Lung (tissue), 12 donors: ENCODE results near the gene EXOC4. TPM values are rescaled to one million over a fixed set of nuclear protein-coding genes. Genes with fewer than 3 reads are reported as not detected.

ENCODE experiments used
- ATAC-seq: fragments of 200-7000 bp; cut with Tn5 transposase; one replicate; pipeline ENCODE4 v1.9.1; 2020; ENCODE audit warnings: moderate number of reproducible peaks; ENCODE audit not compliant: insufficient read depth, low FRiP score
- DNase-seq, 3 donors: peaks; one replicate each; pipeline ENCODE4 v3.0.0-alpha.2; 2013 to 2017
- H3K27ac ChIP-seq, 2 donors: one replicate each; pipeline ENCODE4 v1.5.1; 2013; ENCODE audit warnings: mild to moderate bottlenecking in 2 of 2, moderate library complexity in 2 of 2, control low read depth in 1 of 2, inconsistent platforms in 1 of 2, low read depth in 1 of 2, low read length in 1 of 2
- H3K27me3 ChIP-seq, 3 donors: one replicate each; pipeline ENCODE4 v1.5.1; 2013; ENCODE audit warnings: low read length in 2 of 3; ENCODE audit not compliant: control insufficient read depth in 3 of 3, insufficient read depth in 3 of 3
- H3K36me3 ChIP-seq, 4 donors: one replicate each; pipeline ENCODE4 v1.5.1; 2013; ENCODE audit warnings: low read length in 4 of 4, mild to moderate bottlenecking in 1 of 4, moderate library complexity in 1 of 4; ENCODE audit not compliant: control insufficient read depth in 4 of 4, insufficient read depth in 4 of 4
- H3K4me1 ChIP-seq, 5 donors: one replicate each; pipeline ENCODE4 v1.5.1; 2013; ENCODE audit warnings: low read length in 5 of 5, mild to moderate bottlenecking in 2 of 5, moderate library complexity in 1 of 5; ENCODE audit not compliant: control insufficient read depth in 5 of 5, insufficient read depth in 5 of 5
- H3K4me3 ChIP-seq: one replicate; pipeline ENCODE4 v1.5.1; 2013; ENCODE audit warnings: mild to moderate bottlenecking, control low read depth, moderate library complexity
- H3K9ac ChIP-seq, 2 donors: one replicate each; pipeline ENCODE4 v1.5.1; 2013; ENCODE audit warnings: low read length in 2 of 2, control low read depth in 1 of 2; ENCODE audit not compliant: insufficient read depth in 1 of 2
- H3K9me3 ChIP-seq, 4 donors: one replicate each; pipeline ENCODE4 v1.5.1; 2013; ENCODE audit warnings: low read length in 3 of 4, mild to moderate bottlenecking in 1 of 4, moderate library complexity in 1 of 4; ENCODE audit not compliant: control insufficient read depth in 4 of 4, insufficient read depth in 3 of 4
- WGBS, 2 donors: extraction: QIAGEN DNeasy Blood & Tissue Kit; methylation state at CpG; one replicate each; pipeline ENCODE4 v1.1.7; 2013; 5-methylcytosine and 5-hydroxymethylcytosine counted together
- polyA plus RNA-seq, 2 donors: library from polyadenylated mRNA; stranded (reverse); fragments of 200-250 nt; gene quantifications; one replicate each; pipeline ENCODE4 v1.2.1, GENCODE V29; 2013
- total RNA-seq, 2 donors: library from RNA; depleted of rRNA in 1 of 2; stranded (reverse); fragments of >200 nt in 1 of 2; gene quantifications; one replicate each; pipeline ENCODE4 v1.2.1, GENCODE V29; 2014 to 2021
- TF ChIP-seq, protein P1 (sequence below): IDR thresholded peaks from 2 replicates; pipeline ENCODE4 v1.5.1; 2012; ENCODE audit warnings: mild to moderate bottlenecking; ENCODE audit errors: control extremely low read depth, extremely low read depth
- donor health status: control.
- donor health status: control.
- donor health status: Bipolar disorder and iron deficiency.
- donor health status: healthy.
- donor health status: DM: yes; HTN: yes; CAD: no.

EXOC4 gene
- total and polyA plus RNA-seq, 4 donors: 10.3 to 232 (median 47.4) TPM

DNA sequence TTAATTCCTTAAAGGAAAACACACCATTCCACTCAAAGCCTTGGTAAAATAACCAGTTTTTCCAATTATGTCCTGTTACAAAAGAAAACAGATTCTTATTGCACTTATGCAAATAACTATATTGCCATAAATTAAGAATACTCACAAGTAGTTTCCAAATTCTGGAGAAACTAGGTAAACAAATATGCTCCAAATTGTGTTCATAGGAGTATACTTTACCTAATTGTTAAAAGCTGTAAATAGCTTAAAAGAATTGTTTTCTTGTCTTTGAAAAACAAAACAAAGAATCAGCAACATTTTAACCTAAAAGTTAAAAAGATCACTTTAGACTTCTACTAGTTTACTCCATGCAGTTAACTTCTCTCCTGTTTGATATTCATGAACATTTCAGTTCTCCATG, 835.3 kb downstream of the EXOC4 start:
- no peak for ATAC-seq
- Histone ChIP-seq H3K27me3 (no peaks in the 10 kb centered on the region), H3K9me3 (peaks cover 0 to 18% (median 0%) of the 10 kb centered on the region in 4 donors), H3K4me1 (no peaks in the 10 kb centered on the region), H3K27ac (no peak overlapping the region), H3K9ac (no peak overlapping the region), H3K4me3 (no peak overlapping the region), H3K36me3 (no peaks in the 10 kb centered on the region)
- TF ChIP-seq, protein P1, sequence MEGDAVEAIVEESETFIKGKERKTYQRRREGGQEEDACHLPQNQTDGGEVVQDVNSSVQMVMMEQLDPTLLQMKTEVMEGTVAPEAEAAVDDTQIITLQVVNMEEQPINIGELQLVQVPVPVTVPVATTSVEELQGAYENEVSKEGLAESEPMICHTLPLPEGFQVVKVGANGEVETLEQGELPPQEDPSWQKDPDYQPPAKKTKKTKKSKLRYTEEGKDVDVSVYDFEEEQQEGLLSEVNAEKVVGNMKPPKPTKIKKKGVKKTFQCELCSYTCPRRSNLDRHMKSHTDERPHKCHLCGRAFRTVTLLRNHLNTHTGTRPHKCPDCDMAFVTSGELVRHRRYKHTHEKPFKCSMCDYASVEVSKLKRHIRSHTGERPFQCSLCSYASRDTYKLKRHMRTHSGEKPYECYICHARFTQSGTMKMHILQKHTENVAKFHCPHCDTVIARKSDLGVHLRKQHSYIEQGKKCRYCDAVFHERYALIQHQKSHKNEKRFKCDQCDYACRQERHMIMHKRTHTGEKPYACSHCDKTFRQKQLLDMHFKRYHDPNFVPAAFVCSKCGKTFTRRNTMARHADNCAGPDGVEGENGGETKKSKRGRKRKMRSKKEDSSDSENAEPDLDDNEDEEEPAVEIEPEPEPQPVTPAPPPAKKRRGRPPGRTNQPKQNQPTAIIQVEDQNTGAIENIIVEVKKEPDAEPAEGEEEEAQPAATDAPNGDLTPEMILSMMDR: no peak
- no peak for DNase-seq

DNA sequence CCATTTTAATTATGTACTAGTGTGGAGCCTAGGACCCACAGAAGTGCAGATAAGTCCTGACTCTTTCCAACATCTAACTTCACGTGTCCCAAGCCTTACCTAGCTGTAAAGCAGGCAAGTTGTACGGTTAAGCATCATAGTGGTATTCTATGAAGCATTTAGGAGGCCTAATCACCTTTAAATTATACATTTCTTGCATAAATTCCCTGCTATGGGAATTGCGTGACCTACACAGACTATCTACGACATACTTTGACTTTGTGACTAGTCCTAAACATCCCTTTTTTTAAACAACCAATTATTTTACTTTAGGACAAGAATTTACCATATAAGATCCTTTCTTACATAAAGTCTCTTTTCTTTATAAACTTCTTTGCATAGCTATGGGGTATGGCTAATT, 836.6 kb downstream of the EXOC4 start:
- WGBS, 2 donors: 84 to 87% methylated on average over 4 of the region's 4 CpGs
- no peaks in the 10 kb centered on the region for H3K4me1 ChIP-seq
- ATAC-seq (no peak), DNase-seq (peak in 1 of 3 donors; percentile 10)
- H3K4me3 ChIP-seq: no peak overlapping the region
- H3K9me3 ChIP-seq: peaks cover 0 to 18% (median 0%) of the 10 kb centered on the region in 4 donors
- TF ChIP-seq, protein P1: no peak
- no peaks in the 10 kb centered on the region for H3K27me3 ChIP-seq
- H3K9ac ChIP-seq: no peak overlapping the region
- H3K36me3 ChIP-seq: no peaks in the 10 kb centered on the region
- H3K27ac ChIP-seq: no peak overlapping the region

DNA sequence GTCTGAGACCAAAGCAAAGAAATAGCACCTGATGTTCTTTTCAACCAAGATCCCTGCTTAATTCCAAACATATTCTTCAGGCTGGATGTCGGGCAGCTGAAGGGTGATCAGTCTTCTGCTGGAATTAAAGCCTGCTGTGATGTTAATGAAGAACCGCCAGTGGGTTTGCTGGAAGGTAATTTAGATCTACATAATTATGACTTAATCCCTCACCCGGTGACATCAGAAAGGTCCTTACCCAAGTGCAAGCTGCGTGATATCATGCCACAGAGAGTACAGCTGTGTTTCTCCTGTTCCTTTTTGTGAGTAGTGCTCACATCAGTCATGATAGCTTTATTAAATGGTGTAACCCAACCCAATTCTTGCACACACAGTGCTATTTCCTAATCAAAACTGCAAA, 845.2 kb downstream of the EXOC4 start:
- no peak overlapping the region for H3K27ac ChIP-seq
- no peak overlapping the region for H3K9ac ChIP-seq
- WGBS, 2 donors: 84 to 85% methylated on average over 4 of the region's 4 CpGs
- ATAC-seq (no peak), DNase-seq (no peak)
- no peaks in the 10 kb centered on the region for H3K27me3 ChIP-seq
- no peak overlapping the region for H3K4me3 ChIP-seq
- H3K36me3 ChIP-seq: no peaks in the 10 kb centered on the region
- TF ChIP-seq, protein P1: no peak
- H3K4me1 ChIP-seq: no peaks in the 10 kb centered on the region
- H3K9me3 ChIP-seq: peaks cover 0 to 4% (median 0%) of the 10 kb centered on the region in 4 donors

DNA sequence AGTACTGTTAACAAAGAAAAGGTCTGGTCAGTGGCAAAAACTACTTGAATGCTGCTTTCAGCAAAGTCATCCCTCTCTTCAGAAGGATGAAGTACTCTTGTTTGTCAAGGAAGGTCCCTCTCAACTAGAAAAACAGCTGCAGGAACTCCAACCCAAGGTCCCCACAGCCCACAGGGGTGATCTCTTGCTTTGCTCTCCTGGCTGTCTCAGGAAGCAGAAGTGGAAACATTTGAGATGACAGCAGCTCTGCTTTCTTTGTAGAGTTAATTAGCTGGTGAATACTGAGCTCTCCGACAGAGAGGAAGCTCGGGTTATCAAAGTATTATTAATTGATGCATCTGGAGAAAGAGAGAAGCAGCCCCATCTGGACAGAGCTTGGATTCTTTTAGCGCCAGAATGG, 848.8 kb downstream of the EXOC4 start:
- DNase-seq: peak in 1 of 3 donors; percentile 12
- Histone ChIP-seq H3K9me3 (no peaks in the 10 kb centered on the region), H3K36me3 (no peaks in the 10 kb centered on the region), H3K9ac (no peak overlapping the region), H3K27ac (no peak overlapping the region), H3K4me3 (no peak overlapping the region), H3K4me1 (no peaks in the 10 kb centered on the region), H3K27me3 (no peaks in the 10 kb centered on the region)
- WGBS, 2 donors: 30% methylated on average over 3 of the region's 3 CpGs; no CpG with 5 or more reads in 1 of the 2 donors
- TF ChIP-seq, protein P1: no peak
- no peak for ATAC-seq
